SK-N-SH treated with all-trans-retinoic acid at 6 μM for 48 hours (cell line): ENCODE results near the gene MYO3A.

Experiments used
- RARB ChIP-seq: fragments of 250-450 bp; sonication (Bioruptor Pico); IDR thresholded peaks from 2 replicates; pipeline ENCODE4 v1.8.0; 2021; ENCODE audit warnings: mild to moderate bottlenecking, moderate library complexity
- ZFP30 ChIP-seq: fragments of 450-650 bp; formaldehyde crosslinking; IDR thresholded peaks from 2 replicates; pipeline ENCODE4 v1.5.0; 2022; ENCODE audit warnings: mild to moderate bottlenecking, moderate library complexity
- TF ChIP-seq, protein P1 (sequence below): fragments of 250-450 bp; sonication (Bioruptor Pico); IDR thresholded peaks from 2 replicates; pipeline ENCODE4 v1.8.0; 2020; ENCODE audit warnings: mild to moderate bottlenecking, moderate library complexity, borderline replicate concordance
- TF ChIP-seq, protein P2 (sequence below): fragments of 250-450 bp; sonication (Bioruptor Pico); IDR thresholded peaks from 2 replicates; pipeline ENCODE4 v1.5.0; 2020; ENCODE audit warnings: mild to moderate bottlenecking, moderate library complexity

DNA sequence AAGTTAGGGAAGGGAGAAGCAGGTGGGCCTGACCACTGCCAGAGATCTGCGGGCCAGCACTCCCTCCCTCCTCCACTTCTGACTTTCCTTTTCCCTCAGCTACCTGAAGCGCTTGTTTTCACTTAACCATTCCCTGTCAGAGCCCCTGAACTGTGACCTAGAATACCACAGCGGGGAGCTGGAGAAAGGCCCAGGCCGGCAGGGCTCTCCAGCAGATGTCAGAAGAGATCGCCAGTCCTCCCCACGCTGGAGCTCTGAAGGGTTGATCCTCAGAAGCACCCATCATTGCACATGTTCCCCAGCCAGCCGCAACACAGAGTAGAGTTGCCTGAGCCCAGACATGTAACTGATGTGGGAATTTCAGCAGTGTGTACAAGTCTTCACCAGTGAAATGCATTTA is 238.1 kb downstream of the MYO3A start:
- TF ChIP-seq RARB (CRISPR knock-in tag): no peak
- TF ChIP-seq, protein P1, sequence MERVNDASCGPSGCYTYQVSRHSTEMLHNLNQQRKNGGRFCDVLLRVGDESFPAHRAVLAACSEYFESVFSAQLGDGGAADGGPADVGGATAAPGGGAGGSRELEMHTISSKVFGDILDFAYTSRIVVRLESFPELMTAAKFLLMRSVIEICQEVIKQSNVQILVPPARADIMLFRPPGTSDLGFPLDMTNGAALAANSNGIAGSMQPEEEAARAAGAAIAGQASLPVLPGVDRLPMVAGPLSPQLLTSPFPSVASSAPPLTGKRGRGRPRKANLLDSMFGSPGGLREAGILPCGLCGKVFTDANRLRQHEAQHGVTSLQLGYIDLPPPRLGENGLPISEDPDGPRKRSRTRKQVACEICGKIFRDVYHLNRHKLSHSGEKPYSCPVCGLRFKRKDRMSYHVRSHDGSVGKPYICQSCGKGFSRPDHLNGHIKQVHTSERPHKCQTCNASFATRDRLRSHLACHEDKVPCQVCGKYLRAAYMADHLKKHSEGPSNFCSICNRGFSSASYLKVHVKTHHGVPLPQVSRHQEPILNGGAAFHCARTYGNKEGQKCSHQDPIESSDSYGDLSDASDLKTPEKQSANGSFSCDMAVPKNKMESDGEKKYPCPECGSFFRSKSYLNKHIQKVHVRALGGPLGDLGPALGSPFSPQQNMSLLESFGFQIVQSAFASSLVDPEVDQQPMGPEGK (CRISPR knock-in tag): no peak
- no peak for TF ChIP-seq ZFP30
- TF ChIP-seq, protein P2, sequence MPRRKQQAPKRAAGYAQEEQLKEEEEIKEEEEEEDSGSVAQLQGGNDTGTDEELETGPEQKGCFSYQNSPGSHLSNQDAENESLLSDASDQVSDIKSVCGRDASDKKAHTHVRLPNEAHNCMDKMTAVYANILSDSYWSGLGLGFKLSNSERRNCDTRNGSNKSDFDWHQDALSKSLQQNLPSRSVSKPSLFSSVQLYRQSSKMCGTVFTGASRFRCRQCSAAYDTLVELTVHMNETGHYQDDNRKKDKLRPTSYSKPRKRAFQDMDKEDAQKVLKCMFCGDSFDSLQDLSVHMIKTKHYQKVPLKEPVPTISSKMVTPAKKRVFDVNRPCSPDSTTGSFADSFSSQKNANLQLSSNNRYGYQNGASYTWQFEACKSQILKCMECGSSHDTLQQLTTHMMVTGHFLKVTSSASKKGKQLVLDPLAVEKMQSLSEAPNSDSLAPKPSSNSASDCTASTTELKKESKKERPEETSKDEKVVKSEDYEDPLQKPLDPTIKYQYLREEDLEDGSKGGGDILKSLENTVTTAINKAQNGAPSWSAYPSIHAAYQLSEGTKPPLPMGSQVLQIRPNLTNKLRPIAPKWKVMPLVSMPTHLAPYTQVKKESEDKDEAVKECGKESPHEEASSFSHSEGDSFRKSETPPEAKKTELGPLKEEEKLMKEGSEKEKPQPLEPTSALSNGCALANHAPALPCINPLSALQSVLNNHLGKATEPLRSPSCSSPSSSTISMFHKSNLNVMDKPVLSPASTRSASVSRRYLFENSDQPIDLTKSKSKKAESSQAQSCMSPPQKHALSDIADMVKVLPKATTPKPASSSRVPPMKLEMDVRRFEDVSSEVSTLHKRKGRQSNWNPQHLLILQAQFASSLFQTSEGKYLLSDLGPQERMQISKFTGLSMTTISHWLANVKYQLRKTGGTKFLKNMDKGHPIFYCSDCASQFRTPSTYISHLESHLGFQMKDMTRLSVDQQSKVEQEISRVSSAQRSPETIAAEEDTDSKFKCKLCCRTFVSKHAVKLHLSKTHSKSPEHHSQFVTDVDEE (CRISPR knock-in tag): no peak
